SH-SY5Y (cell line): ENCODE measurements around the gene CADPS2.

Experiments
- GATA2 ChIP-seq: IDR thresholded peaks from 2 replicates; pipeline ENCODE4 v1.6.1; 2011; ENCODE audit warnings: mild to moderate bottlenecking, low read depth, low read length
- GATA3 ChIP-seq: IDR thresholded peaks from 2 replicates; pipeline ENCODE4 v1.6.1; 2011; ENCODE audit warnings: low read depth, mild to moderate bottlenecking, low read length, moderate library complexity

DNA sequence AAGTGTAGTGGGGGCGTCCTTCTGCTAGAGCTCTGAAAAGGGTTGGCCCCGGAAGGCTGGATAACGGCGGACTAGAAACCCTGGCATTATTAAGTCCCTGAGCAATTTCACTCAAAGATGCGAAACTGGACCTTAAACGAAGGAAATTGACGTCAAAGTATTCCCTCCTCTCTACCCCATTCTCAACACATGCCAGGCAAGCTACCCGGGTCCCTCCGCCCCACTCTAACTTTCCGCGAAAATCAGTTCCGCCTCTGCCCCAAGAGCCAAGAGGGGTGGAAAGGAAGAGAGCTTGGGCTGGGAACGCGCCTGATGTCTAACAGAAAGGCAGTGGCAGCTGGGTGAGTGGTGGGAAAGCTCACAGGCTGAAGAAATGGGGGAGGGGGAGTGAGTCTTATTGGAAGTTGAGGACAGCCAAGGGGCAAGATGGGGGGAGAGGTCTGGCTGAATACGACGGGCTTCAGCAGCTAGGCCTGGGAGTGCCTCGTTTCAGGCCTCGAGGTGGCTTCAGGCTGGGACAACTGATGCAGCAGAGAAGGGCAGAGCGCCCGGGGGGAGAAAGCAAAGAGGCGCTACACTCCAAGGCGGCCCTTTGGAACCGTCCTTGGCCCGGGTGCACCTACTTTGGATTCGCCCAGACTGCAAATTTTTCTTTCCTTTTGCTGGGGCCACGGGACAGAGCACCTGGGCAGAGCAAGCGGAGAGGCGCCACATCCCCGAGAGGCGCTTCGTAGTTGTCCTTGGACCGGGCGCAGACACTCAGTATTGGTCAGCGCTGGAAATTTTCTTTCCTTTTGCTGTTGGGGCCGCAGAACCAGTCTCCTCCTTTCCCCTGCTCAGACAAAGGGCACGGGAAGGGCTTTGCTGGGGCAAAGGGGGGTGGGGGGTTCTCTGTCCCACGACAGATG is 579.7 kb downstream of the CADPS2 start:
- TF ChIP-seq GATA2 (no peak), GATA3 (no peak)
